Glutamatergic neuron (in vitro differentiated cells): ENCODE measurements around the gene MDC1. TPM values are rescaled to one million over a fixed set of nuclear protein-coding genes. Genes with fewer than 3 reads are reported as not detected.
"Not testable (repeated sequence)": the region's sequence is repeated elsewhere in the genome, so short reads cannot be mapped to it uniquely, and the experiment has no call there.

Experiments
- DNase-seq: peaks from one replicate; pipeline ENCODE4 v3.0.0; 2022
- H3K27ac Mint-ChIP-seq: one replicate; pipeline ENCODE4 v1.8.0; 2020; ENCODE audit warnings: mild to moderate bottlenecking, mixed read lengths, inconsistent platforms; ENCODE audit not compliant: unreplicated experiment
- H3K27me3 Mint-ChIP-seq: one replicate; pipeline ENCODE4 v1.8.0; 2020; ENCODE audit warnings: mild to moderate bottlenecking, moderate library complexity, mixed read lengths, inconsistent platforms; ENCODE audit not compliant: unreplicated experiment
- H3K36me3 Mint-ChIP-seq: one replicate; pipeline ENCODE4 v1.8.0; 2020; ENCODE audit warnings: mild to moderate bottlenecking, mixed read lengths, inconsistent platforms; ENCODE audit not compliant: unreplicated experiment
- H3K4me1 Mint-ChIP-seq: one replicate; pipeline ENCODE4 v1.8.0; 2020; ENCODE audit warnings: mild to moderate bottlenecking, low read depth, mixed read lengths, inconsistent platforms; ENCODE audit not compliant: unreplicated experiment
- H3K4me3 Mint-ChIP-seq: one replicate; pipeline ENCODE4 v1.8.0; 2020; ENCODE audit warnings: mild to moderate bottlenecking, mixed read lengths, inconsistent platforms; ENCODE audit not compliant: unreplicated experiment
- H3K9me3 Mint-ChIP-seq: one replicate; pipeline ENCODE4 v1.8.0; 2020; ENCODE audit warnings: mild to moderate bottlenecking, moderate library complexity, mixed read lengths, inconsistent platforms; ENCODE audit not compliant: unreplicated experiment
- CTCF ChIP-seq: fragments of 200-600 bp; sonication (generic); IDR thresholded peaks from one replicate; pipeline ENCODE4 v1.5.0; 2021; ENCODE audit not compliant: partially characterized antibody, unreplicated experiment
- total RNA-seq: library from RNA; stranded (reverse); fragmentation: NEBNext Ultra II Directional; extraction: Animal tissue kit (Norgen Biotek cat#: 25700); gene quantifications from one replicate; pipeline ENCODE4 v1.2.1, GENCODE V29; 2021; ENCODE audit not compliant: unreplicated experiment

The MDC1 gene
- total RNA-seq, 1 donor from 2014 or later, result 50.4 TPM

DNA sequence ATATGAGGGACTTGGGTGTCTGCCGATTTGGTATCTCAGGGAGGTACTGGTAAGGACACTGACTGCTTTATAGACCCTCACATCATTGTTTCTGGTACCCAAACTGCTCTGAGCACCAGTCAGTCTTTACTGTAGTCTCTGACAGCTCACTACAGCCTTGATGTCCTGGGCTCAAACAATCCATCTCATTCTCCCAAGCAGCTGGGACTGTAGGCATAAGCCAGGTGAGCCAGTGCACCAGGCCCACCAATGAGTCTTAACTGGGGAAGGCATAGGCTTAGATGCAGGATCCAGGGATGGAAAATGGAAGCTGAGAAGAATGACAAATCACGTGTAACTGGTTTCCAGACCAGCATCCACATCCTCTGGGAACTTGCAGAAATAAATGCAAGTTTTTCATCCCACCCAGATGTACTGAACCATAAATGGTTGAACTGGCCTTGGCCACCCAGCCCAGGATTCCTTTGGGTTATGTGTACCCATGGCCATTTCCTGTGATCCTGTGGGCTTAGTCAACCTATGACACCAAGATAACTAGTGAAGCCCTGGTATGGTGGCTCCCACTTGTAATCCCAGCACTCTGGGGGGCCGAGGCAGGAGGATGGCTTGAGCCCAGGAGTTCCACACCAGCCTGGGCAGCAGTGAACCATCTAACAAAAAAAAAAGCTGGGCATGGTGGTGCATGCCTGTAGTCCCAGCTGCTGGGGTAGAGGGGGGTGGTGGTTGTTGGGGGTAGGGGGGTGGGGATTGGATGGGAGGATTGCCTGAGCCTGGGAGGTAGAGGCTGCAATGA lies 8.8 kb upstream of the MDC1 start:
- peak overlapping the region; percentile 55 for H3K4me3 Mint-ChIP-seq
- peaks cover 31% of the 10 kb centered on the region for H3K27me3 Mint-ChIP-seq
- no peak for TF ChIP-seq CTCF
- H3K4me1 Mint-ChIP-seq, result peaks cover 38% of the 10 kb centered on the region
- H3K36me3 Mint-ChIP-seq, result peaks cover 8% of the 10 kb centered on the region
- H3K9me3 Mint-ChIP-seq, result peaks cover 42% of the 10 kb centered on the region
- no peak for DNase-seq
- no peak overlapping the region for H3K27ac Mint-ChIP-seq

- TF ChIP-seq CTCF, result no peak
- DNase-seq, result no peak
- Mint-ChIP-seq H3K4me3 (peak overlapping the region; percentile 93), H3K27me3 (peaks cover 30% of the 10 kb centered on the region), H3K27ac (peak overlapping the region; percentile 65), H3K4me1 (peaks cover 32% of the 10 kb centered on the region), H3K36me3 (peaks cover 16% of the 10 kb centered on the region), H3K9me3 (peaks cover 42% of the 10 kb centered on the region)
Observed at GRCh38 chr6:30724906-30725667, 8.0 kb upstream of the MDC1 start.

DNA sequence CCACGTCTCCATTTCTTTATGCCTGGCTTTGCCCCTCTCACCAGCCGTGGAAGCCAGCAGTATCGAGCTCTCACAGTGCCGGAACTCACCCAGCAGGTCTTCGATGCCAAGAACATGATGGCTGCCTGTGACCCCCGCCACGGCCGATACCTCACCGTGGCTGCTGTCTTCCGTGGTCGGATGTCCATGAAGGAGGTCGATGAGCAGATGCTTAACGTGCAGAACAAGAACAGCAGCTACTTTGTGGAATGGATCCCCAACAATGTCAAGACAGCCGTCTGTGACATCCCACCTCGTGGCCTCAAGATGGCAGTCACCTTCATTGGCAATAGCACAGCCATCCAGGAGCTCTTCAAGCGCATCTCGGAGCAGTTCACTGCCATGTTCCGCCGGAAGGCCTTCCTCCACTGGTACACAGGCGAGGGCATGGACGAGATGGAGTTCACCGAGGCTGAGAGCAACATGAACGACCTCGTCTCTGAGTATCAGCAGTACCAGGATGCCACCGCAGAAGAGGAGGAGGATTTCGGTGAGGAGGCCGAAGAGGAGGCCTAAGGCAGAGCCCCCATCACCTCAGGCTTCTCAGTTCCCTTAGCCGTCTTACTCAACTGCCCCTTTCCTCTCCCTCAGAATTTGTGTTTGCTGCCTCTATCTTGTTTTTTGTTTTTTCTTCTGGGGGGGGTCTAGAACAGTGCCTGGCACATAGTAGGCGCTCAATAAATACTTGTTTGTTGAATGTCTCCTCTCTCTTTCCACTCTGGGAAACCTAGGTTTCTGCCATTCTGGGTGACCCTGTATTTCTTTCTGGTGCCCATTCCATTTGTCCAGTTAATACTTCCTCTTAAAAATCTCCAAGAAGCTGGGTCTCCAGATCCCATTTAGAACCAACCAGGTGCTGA lies 7.0 kb upstream of the MDC1 start:
- Mint-ChIP-seq H3K27ac (peak overlapping the region; percentile 82), H3K9me3 (peaks cover 44% of the 10 kb centered on the region)

GRCh38 chr6:30723159-30723842 lies 6.2 kb upstream of the MDC1 start:
- Mint-ChIP-seq H3K27me3 (peaks cover 37% of the 10 kb centered on the region), H3K27ac (peak overlapping the region; percentile 82), H3K9me3 (peaks cover 44% of the 10 kb centered on the region), H3K36me3 (peaks cover 16% of the 10 kb centered on the region), H3K4me1 (peaks cover 28% of the 10 kb centered on the region), H3K4me3 (peak overlapping the region; percentile 93)
- not testable (repeated sequence) for DNase-seq

More for the DNA sequence above, 7.0 kb upstream of the MDC1 start:
- Mint-ChIP-seq H3K4me3 (peak overlapping the region; percentile 93), H3K27me3 (peaks cover 34% of the 10 kb centered on the region), H3K4me1 (peaks cover 27% of the 10 kb centered on the region), H3K36me3 (peaks cover 16% of the 10 kb centered on the region)
- not testable (repeated sequence) for DNase-seq

GRCh38 chr6:30722280-30723112 lies 5.4 kb upstream of the MDC1 start:
- Mint-ChIP-seq H3K9me3 (peaks cover 46% of the 10 kb centered on the region), H3K4me3 (peak overlapping the region; percentile 93), H3K4me1 (peaks cover 31% of the 10 kb centered on the region), H3K36me3 (peaks cover 16% of the 10 kb centered on the region), H3K27ac (peak overlapping the region; percentile 82), H3K27me3 (peaks cover 40% of the 10 kb centered on the region)
- peak; percentile 87 for DNase-seq
- peak; percentile 98 for TF ChIP-seq CTCF

DNA sequence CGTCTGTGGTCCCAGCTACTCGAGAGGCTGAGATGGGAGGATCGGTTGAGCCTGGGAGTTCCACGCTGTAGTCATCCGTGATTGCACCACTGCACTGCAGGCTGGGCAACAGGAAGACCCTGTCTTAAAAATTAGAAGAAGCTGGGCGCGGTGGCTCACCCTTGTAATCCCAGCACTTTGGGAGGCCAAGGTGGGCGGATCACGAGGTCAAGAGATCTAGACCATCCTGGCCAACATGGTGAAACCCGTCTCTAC lies 4.9 kb upstream of the MDC1 start:
- Mint-ChIP-seq H3K27me3 (peaks cover 46% of the 10 kb centered on the region), H3K27ac (peak overlapping the region; percentile 82), H3K4me3 (peak overlapping the region; percentile 93), H3K9me3 (peaks cover 47% of the 10 kb centered on the region), H3K36me3 (peaks cover 16% of the 10 kb centered on the region), H3K4me1 (peaks cover 31% of the 10 kb centered on the region)
- not testable (repeated sequence) for DNase-seq
